ENCODE measurements around the gene IL27RA.

- no peak for TF ChIP-seq POLR2AphosphoS5 (IDR thresholded peaks at IDR 0.05; ENCODE audit: low read depth, low read length)
- TF ChIP-seq POLR2A (IDR thresholded peaks at IDR 0.05; ENCODE audit: borderline replicate concordance, extremely low read depth, insufficient read depth, insufficient read length), result no peak
- TF ChIP-seq CTCF (IDR thresholded peaks at IDR 0.05 in 2 of 3, conservative IDR thresholded peaks at IDR 0.05 in 1 of 3; ENCODE audit: borderline replicate concordance in 1 of 3, insufficient read depth in 1 of 3, low read depth in 2 of 3, low read length in 2 of 3), result no peak
- TF ChIP-seq RAD21 (IDR thresholded peaks at IDR 0.05; ENCODE audit: low read depth), result no peak
- no peak for TF ChIP-seq REST (IDR thresholded peaks at IDR 0.05; ENCODE audit: low read depth)
- TF ChIP-seq YY1 (IDR thresholded peaks at IDR 0.05; ENCODE audit: extremely low read depth, insufficient replicate concordance, low read depth, low read length), result no peak
- no peak for TF ChIP-seq ZNF274 (IDR thresholded peaks at IDR 0.05; ENCODE audit: low read depth, low read length)
- no peak for TF ChIP-seq EZH2 (IDR thresholded peaks at IDR 0.05)
These were observed 28.9 kb upstream of the IL27RA start for GRCh38 chr19:14002571-14003250.

Data from HCT116 (cell line).